Posterior cingulate gyrus (tissue), 11 donors: ENCODE measurements around the gene TRIM45.
"Not testable (repeated sequence)": the region's sequence is repeated elsewhere in the genome, so short reads cannot be mapped to it uniquely, and the experiment has no call there.

ENCODE experiments used
- DNase-seq, 10 donors: peaks; one replicate each; pipeline versions ENCODE4 v3.0.0 to v3.0.0-alpha.2; 2020 to 2021; ENCODE audit warnings: mixed read lengths in 3 of 10
- intact Hi-C: fragments of 100-400 bp; cut with DNase I; formaldehyde crosslinking; loops from one replicate; pipeline ENCODE4 v1.15.1; 2023

TRIM45 gene

GRCh38 chr1:117136749-117137148 is 15.2 kb upstream of the TRIM45 start:
- intact Hi-C loops, result no loop called here
- DNase-seq, result no peak

DNA sequence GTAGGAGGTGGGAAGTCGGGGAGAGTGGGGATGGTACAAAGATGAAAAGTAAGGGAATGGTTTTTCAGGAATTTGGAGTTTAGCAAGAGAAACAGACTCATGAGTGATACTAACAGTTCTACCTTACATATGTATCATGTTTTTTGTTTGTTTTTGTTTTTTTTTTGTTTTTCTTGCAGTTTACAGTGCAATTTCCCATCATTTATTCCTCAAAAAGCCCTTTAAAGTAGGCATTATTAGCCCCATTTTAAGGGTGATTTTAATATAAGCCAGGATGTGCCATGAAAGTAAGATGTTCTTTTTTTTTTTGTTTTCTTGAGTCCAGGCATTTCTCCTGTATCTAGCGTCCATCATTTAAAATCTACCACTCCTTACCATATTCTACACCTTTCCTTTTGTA is 13.8 kb upstream of the TRIM45 start:
- intact Hi-C loops, result no loop called here
- no peak for DNase-seq

- DNase-seq, result no peak
These were observed 9.0 kb upstream of the TRIM45 start for GRCh38 chr1:117130526-117130925.

DNA sequence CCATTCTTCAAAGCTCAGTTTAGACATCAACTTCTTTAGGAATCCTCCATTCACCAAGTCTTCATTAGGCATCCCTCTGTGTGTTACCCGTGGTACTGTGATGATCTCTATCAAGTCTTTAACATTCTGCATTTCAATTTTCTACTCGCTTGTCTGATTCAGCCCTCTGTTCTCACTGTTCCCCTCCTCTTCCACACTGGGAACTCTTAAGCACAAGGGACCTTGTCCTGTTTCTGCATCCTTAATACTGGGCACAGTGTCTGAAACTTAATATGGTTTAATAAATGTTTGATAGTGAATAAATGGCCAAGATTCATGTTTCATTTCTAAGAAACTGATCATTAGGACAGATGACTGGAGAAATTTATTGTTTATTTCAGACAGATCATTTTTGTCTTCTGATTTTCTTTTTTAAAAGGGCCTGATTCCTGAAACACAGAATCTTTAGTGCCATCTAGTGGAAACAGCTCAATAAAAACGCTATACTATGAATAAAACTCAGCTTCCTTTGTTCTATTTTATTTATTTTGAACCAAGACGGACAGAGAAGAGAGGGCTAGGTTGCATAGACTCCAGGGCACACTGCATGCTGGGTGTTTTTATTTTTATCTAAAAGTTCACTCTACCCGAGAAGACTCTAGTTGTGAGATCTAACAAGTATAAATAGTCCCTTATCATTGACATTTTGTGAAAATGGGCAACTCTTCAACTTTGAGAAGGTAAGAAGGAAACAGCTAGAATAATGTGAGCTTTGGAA is 7.0 kb upstream of the TRIM45 start:
- no peak for DNase-seq
- intact Hi-C loops, result loop anchor here (2.0 kb wide), 1 partner anchor 62 kb away; no protein-coding TSS in a partner anchor

More at GRCh38 chr1:117130526-117130925, 9.0 kb upstream of the TRIM45 start:
- intact Hi-C loops, result no loop called here

DNA sequence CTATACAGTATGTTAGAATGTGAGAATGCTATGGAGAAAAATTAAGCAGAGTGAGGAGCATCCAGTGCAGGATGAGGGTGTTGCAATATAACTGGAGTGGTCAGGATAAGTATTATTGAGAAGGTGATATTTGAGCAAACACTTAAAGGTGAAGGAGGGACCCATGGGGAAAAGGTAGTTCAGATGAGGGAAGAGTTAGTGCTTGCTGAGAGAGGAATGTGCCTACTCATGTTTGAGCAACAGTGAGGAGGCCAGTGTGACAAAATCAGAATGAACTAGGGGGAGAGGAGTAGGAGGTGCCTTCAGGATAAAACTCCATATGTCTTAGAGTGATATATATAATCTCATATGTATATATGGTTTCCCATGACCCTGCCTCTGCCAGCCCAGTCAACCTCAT is 6.2 kb upstream of the TRIM45 start:
- intact Hi-C loops, result loop anchor here (2.0 kb wide), 1 partner anchor 61 kb away; no protein-coding TSS in a partner anchor
- DNase-seq, result no peak

DNA sequence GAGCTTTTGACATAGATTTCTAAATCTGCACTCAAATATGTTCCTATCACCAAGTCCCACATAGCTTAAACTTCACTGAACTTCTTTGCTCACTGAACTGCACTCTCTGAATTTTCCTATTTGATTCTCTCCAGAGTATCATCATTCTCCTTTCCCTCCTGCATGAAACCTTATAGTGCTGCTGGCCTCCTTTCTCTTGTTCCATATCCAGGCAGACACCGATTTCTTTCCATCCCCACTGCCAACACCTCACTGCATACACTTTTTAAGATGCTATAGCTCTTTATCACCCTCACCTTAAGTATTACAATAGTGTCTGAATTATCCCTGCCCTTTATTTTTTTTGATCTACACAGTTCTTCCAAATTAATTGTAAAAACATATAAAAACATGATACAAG is 3.1 kb upstream of the TRIM45 start:
- intact Hi-C loops, result loop anchor here (5.0 kb wide), 2 partner anchors 158 to 243 kb away; partner anchors contain the start of gene MAN1A2
- no peak for DNase-seq

DNA sequence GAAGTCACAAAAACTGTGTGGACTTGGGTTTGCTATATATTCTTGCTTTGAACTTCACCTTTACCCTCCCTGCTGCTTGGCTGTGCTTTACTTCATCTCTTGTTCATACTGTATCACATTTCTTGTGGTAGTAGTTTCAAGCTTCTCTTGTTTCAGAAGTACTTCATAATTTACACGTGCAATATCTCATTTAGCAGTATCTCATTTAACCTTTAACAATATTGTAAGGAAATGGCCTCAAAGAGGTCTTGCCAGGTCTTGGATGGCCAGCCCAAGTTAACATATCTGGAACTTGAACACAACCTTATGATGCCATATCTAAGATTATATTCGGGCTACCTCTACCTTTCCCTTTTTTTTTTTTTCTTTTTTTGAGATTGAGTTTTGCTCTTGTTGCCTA is 1.7 kb upstream of the TRIM45 start:
- intact Hi-C loops, result loop anchor here (5.0 kb wide), 2 partner anchors 159 to 244 kb away; partner anchors contain the start of gene MAN1A2
- DNase-seq, result no peak

DNA sequence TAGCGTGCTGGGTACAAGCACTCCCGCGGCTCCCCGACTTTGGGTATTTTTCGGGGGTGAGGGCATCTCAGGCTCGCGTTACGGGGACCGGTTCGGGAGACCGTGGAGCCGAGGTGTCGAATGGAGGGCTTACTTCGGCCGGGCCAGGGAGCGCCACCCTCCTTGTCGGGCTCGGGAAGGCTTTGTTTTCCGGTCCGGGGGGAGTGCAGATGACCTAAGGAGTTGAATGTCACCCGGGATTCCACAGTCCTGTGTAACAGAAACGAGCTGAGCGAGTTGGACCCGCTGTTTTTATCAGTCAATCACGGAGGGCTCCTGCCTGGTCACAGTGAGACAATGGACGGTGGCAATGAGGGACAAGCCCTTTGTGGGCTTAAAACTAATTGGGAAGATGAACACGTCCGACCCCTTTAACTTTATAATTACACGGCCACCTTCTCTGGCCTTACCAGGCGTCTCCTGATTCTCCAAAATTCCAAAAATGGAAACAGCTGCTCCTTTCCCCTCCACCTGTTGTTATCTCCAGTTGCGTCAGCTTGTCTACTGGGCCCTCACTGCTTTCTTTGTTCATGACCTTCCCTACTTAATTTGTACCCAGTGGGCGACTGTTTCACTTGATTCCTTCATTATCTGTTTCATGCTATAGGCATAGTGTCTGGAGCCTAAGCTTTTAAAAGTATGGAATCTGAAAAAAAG is 929 bp upstream of the TRIM45 start:
- DNase-seq, result no peak
- intact Hi-C loops, result loop anchor here (5.0 kb wide), 2 partner anchors 160 to 245 kb away; partner anchors contain the start of gene MAN1A2

- DNase-seq, result peak in 3 of 10 donors; percentile 39 to 63 (median 57)
These were observed 568 bp downstream of the TRIM45 start for GRCh38 chr1:117120774-117121588.

GRCh38 chr1:117119144-117119543 is 2.4 kb downstream of the TRIM45 start:
- intact Hi-C loops, DNase-seq: not testable (repeated sequence)

More at GRCh38 chr1:117120774-117121588, 568 bp downstream of the TRIM45 start:
- intact Hi-C loops, result loop anchor here (2.0 to 5.0 kb wide), 3 partner anchors 52 to 246 kb away; partner anchors contain the start of gene MAN1A2

DNA sequence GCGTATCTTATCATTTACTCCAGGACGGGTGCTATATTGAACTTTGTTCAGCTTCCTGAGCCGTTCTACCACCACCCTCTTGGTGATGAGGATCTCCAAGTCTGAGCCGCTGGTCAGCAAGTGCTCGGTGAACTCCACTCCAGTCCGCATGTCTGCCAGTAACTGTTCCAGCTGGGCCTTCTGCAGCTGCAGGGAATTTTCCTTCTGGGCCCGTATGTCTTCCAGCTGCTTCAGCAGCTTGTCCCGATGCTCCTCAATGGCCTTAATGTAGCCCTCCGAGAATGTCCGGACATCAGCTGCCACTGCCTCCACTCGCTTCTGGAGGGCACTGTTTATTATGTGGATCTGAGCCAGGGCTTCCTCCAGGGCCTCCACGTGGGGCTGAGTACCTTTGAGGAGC is 3.4 kb downstream of the TRIM45 start:
- intact Hi-C loops, result no loop called here
- DNase-seq, result no peak

DNA sequence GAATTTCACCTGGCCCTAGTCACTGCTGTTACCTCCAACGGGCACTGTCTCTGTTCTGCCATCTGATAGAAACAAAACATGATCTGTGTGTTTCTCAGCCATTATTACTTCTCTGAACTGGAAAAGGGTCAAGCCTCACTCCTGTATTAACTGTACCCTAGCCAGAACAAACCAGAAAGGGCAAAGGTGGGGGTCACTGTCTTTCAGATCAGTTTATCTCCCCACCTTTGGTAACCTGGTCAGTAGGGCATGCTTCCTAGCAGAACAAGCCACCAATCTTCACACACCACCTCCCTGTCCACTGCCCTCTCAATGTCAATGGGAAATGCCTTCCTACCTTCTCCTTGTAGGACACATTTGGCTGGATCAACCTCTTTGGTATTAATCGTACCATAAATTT is 3.9 kb downstream of the TRIM45 start:
- intact Hi-C loops, result no loop called here
- no peak for DNase-seq

- no peak for DNase-seq
- intact Hi-C loops, result no loop called here
These were observed 4.8 kb downstream of the TRIM45 start for GRCh38 chr1:117116784-117117130.

- intact Hi-C loops, result no loop called here
- DNase-seq, result no peak
These were observed 5.3 kb downstream of the TRIM45 start for GRCh38 chr1:117116090-117116783.

DNA sequence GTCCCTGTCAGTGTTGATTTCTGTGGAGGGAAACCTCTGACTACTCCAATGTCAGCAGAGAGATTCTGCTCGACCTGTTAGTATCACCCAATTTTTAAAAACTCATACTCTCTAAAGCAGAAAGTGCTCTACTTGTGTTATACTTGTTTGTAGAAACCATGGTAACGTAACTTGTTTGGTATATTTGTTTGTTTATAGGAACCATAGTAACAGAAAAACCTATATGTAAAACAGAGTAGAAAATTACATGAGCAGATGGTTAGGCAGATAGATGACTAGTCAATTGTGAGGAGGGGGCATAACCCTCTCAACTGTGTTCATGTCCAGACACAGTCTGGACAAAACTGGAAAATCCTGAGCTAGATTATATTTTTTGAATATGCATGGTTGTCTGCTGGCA is 6.7 kb downstream of the TRIM45 start:
- intact Hi-C loops, result no loop called here
- no peak for DNase-seq

GRCh38 chr1:117113199-117113598 is 8.3 kb downstream of the TRIM45 start:
- intact Hi-C loops, result no loop called here
- DNase-seq, result peak in 9 of 10 donors; percentile 16 to 95 (median 73)

DNA sequence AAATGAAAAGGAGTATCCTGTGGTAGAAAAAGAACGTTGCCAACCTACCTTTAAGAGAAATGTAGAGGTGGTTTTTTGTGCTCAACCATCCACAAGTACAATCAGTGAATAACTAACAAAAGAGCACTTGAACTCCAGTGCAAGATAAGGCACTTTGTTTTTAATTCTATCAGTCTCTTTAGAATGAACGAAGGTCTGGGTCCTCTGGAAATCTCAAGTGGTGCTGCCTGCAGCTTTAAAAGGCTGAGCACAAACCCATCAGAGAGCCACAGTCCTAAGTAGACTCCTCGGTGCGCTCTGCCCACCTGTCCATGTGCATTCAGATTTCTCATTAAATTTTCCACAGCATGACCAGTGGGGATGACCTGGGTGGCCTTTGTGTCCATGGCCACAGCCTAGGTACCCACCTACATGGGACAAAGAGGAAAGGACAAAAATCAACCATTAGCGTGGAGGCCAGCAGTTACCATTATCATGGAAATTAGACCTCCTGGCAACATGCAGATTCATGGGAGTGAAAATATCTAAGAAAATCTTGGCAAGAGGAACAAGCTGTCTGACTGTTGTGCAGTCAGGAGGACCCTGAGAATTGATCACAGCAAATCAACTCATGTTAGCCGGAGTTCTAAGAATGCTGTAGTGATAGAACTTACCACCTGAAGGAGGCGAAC is 9.4 kb downstream of the TRIM45 start:
- intact Hi-C loops, result no loop called here
- no peak for DNase-seq

- DNase-seq, result no peak
- intact Hi-C loops, result no loop called here
These were observed 10.8 kb downstream of the TRIM45 start for GRCh38 chr1:117110774-117111173.

DNA sequence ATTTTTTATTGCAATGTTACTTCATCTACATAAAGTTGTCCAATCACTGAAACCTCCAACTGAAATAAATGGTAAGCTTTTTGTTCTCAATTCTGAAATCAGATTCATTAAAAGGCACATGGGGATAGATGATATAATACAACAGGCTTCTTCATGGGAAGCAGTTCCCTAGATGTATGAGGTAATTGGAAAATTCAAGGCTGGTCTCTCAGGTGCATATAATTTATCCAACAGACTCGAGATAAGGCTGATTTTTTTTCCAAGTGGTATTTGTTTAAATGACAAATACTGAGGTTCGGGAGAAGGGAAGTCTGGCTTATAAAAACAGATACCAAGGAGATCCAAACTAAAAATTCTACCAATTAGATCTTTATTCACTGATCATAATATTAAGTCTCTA is 14.2 kb downstream of the TRIM45 start:
- DNase-seq, result no peak
- intact Hi-C loops, result no loop called here

DNA sequence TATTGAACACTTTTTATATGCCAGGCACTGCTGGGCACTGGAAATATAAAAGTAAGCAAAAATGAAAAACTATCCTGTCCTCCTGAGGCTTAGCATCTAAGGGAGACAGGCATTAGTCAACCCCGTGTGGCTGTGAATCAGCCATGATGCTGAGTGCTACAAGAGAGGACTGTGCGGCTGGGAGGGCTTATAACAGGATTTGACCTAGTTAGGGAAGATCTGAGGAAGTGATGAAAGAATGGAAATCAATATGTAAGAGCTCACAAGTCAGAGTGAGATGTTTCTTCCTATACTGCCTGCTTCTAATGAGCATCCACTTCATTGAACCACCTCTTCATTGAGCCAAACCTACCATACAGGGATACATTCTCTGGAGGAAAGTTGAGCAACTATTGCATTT is 15.1 kb downstream of the TRIM45 start:
- no peak for DNase-seq
- intact Hi-C loops, result no loop called here
